ENCODE results near the gene VPS13D. TPM values are rescaled to one million over a fixed set of nuclear protein-coding genes. Genes with fewer than 3 reads are reported as not detected.

VPS13D gene
- total and polyA plus RNA-seq, 2 of the 4 experiments (the other 2 are of a cell fraction): 9.0 to 16.3 TPM

- WGBS, 2 experiments (ENCODE audit: extremely low coverage in 2 of 2, insufficient read length in 1 of 2): no CpG with 5 or more reads among the region's 3 CpGs
- Histone ChIP-seq H3K27ac (ENCODE audit: insufficient read depth, low read length) (no peak overlapping the region), H2AFZ (replicated peaks; ENCODE audit: low read length, poor library complexity) (no peak overlapping the region), H3K4ac (ENCODE audit: low read depth, low read length) (peak overlapping the region; percentile 3), H3K27me3 (ENCODE audit: control insufficient read depth, insufficient read depth, low read length) (no peaks in the 10 kb centered on the region), H2AK9ac (replicated peaks; ENCODE audit: low read depth, low read length, poor library complexity) (no peak overlapping the region), H3K9me3 (ENCODE audit: control insufficient read depth, insufficient read depth, low read length) (no peaks in the 10 kb centered on the region), H3K4me1 (ENCODE audit: control insufficient read depth, insufficient read depth, low read length) (peaks cover 14% of the 10 kb centered on the region), H3K79me1 (ENCODE audit: low read depth in 1 of 2, low read length in 2 of 2) (no peaks in the 10 kb centered on the region), H3K56ac (ENCODE audit: extremely low read depth, insufficient read depth, low read length) (no peak overlapping the region), H3K14ac (replicated peaks; ENCODE audit: low read depth, low read length) (peak overlapping the region; percentile 3; the same call in 1 of the 2 replicates), H3K4me3 (ENCODE audit: insufficient read depth, low read depth, low read length) (no peak overlapping the region), H2BK15ac (ENCODE audit: low read depth, low read length) (no peak overlapping the region), H2BK5ac (ENCODE audit: low read depth, low read length, poor library complexity, severe bottlenecking) (no peak overlapping the region), H2AK5ac (ENCODE audit: low read depth, low read length) (peak overlapping the region; percentile 37; the same call in 1 of the 2 replicates), H3K9ac (ENCODE audit: low read depth, low read length) (no peak overlapping the region), H3K23ac (ENCODE audit: low read depth, low read length) (no peak overlapping the region), H3K18ac (ENCODE audit: low read depth, low read length) (no peak overlapping the region), H4K5ac (ENCODE audit: low read depth, low read length) (no peak overlapping the region), H3K36me3 (ENCODE audit: control insufficient read depth, insufficient read depth, low read length) (peaks cover 12% of the 10 kb centered on the region; the same call in 1 of the 2 replicates), H4K20me1 (ENCODE audit: insufficient read depth, low read length) (no peaks in the 10 kb centered on the region), H3K9me1 (ENCODE audit: insufficient read depth, low read length) (peaks cover 13% of the 10 kb centered on the region), H2BK120ac (ENCODE audit: low read depth, low read length) (no peak overlapping the region; the same call in 1 of the 2 replicates), H4K8ac (ENCODE audit: low read depth in 2 of 2, low read length in 2 of 2) (no peak overlapping the region), H3K4me2 (ENCODE audit: low read depth, low read length) (no peak overlapping the region), H4K91ac (ENCODE audit: insufficient read depth, low read depth, low read length) (no peak overlapping the region), H2BK20ac (ENCODE audit: low read depth, low read length) (no peak overlapping the region)
- no peak for TF ChIP-seq POLR2A (IDR thresholded peaks at IDR 0.05; ENCODE audit: low read depth, low read length)
- TF ChIP-seq USF2 (IDR thresholded peaks at IDR 0.05; ENCODE audit: low read depth, low read length): no peak
- no peak for TF ChIP-seq BHLHE40 (IDR thresholded peaks at IDR 0.05; ENCODE audit: low read depth, low read length)
- TF ChIP-seq, protein P1, sequence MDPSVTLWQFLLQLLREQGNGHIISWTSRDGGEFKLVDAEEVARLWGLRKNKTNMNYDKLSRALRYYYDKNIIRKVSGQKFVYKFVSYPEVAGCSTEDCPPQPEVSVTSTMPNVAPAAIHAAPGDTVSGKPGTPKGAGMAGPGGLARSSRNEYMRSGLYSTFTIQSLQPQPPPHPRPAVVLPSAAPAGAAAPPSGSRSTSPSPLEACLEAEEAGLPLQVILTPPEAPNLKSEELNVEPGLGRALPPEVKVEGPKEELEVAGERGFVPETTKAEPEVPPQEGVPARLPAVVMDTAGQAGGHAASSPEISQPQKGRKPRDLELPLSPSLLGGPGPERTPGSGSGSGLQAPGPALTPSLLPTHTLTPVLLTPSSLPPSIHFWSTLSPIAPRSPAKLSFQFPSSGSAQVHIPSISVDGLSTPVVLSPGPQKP (IDR thresholded peaks at IDR 0.05; ENCODE audit: borderline replicate concordance, low read depth, low read length): no peak
- no peak for TF ChIP-seq NFE2L2 (IDR thresholded peaks at IDR 0.05; ENCODE audit: low read depth, low read length)
- TF ChIP-seq RCOR1 (IDR thresholded peaks at IDR 0.05; ENCODE audit: insufficient replicate concordance, low read length): no peak
- TF ChIP-seq RFX5 (IDR thresholded peaks at IDR 0.05; ENCODE audit: low read depth, low read length): no peak
- peak; percentile 42 for TF ChIP-seq CEBPB (IDR thresholded peaks at IDR 0.05; ENCODE audit: low read depth, low read length)
- DNase-seq (no peak), ATAC-seq (ENCODE audit: low read depth) (no peak)
- intact Hi-C loops (cut with micrococcal nuclease) (no loop called here), dilution Hi-C loops (cut with HindIII; ENCODE audit: low sequenced_read_pairs, unreplicated experiment) (no loop called here), in situ Hi-C loops (cut with MboI; ENCODE audit: low sequenced_read_pairs) (no loop called here)
- ChIA-PET CTCF (no interaction called here), POLR2A (ENCODE audit: unreplicated experiment) (no interaction called here)
- BruUV-seq (replicated peaks): no TSS peak
Measured at GRCh38 chr1:12511128-12511484, 281.3 kb downstream of the VPS13D start.
